Tibial nerve (tissue), 4 donors: ENCODE measurements around the gene VSIR. TPM values are rescaled to one million over a fixed set of nuclear protein-coding genes. Genes with fewer than 3 reads are reported as not detected.

Experiments used
- DNase-seq, 2 donors: peaks; one replicate each; pipeline ENCODE4 v3.0.0-alpha.2; 2019; ENCODE audit warnings: low spot score in 2 of 2
- H3K27ac ChIP-seq, 4 donors: fragments of 200-600 bp; sonication (generic) in 3 of 4; one replicate each; pipeline ENCODE4 v1.5.1; 2017 to 2019; ENCODE audit warnings: mild to moderate bottlenecking in 1 of 4
- H3K27me3 ChIP-seq, 2 donors: fragments of 200-600 bp; sonication (generic) in 1 of 2; one replicate each; pipeline versions ENCODE4 v1.5.1 to v1.6.0; 2017 to 2019
- H3K36me3 ChIP-seq, 3 donors: fragments of 200-600 bp; sonication (generic); one replicate each; pipeline ENCODE4 v1.5.1; 2018 to 2019
- H3K4me1 ChIP-seq, 4 donors: fragments of 200-600 bp; sonication (generic) in 3 of 4; one replicate each; pipeline ENCODE4 v1.5.1; 2017 to 2019
- H3K4me3 ChIP-seq, 4 donors: fragments of 200-600 bp; sonication (generic) in 3 of 4; one replicate each; pipeline ENCODE4 v1.5.1; 2017 to 2019; ENCODE audit warnings: mild to moderate bottlenecking in 1 of 4, moderate library complexity in 1 of 4
- H3K9me3 ChIP-seq, 4 donors: fragments of 200-600 bp; sonication (generic) in 3 of 4; one replicate each; pipeline ENCODE4 v1.5.1; 2017 to 2019
- EP300 ChIP-seq, 2 donors: sonication (generic); formaldehyde crosslinking; IDR thresholded peaks; one replicate each; pipeline ENCODE4 v1.6.1; 2017; ENCODE audit warnings: antibody characterized with exemption in 2 of 2, mild to moderate bottlenecking in 1 of 2
- POLR2A ChIP-seq, 2 donors: fragments of 450-650 bp; IDR thresholded peaks; one replicate each; pipeline ENCODE4 v1.6.1; 2017; ENCODE audit warnings: antibody characterized with exemption in 2 of 2, mild to moderate bottlenecking in 2 of 2, moderate library complexity in 2 of 2
- WGBS, 2 donors: methylation state at CpG; one replicate each; pipeline ENCODE4 v1.1.5; 2018; 5-methylcytosine and 5-hydroxymethylcytosine counted together
- total RNA-seq, 4 donors: library from RNA; depleted of rRNA; stranded (reverse); fragments of >200 nt; gene quantifications; one replicate each; pipeline ENCODE4 v1.1.0, GENCODE V29; 2016
- TF ChIP-seq, protein P1 (sequence below), 5 experiments: fragments of 200-600 bp in 3 of 5; fragments of 450-650 bp in 2 of 5; sonication (generic) in 3 of 5; IDR thresholded peaks; one replicate each; pipeline ENCODE4 v1.5.1; 2016 to 2019; ENCODE audit warnings: antibody characterized with exemption in 5 of 5, mild to moderate bottlenecking in 3 of 5, moderate library complexity in 2 of 5

VSIR gene
- total RNA-seq, 4 donors from 2014 or later, result 133 to 227 (median 151) TPM

DNA sequence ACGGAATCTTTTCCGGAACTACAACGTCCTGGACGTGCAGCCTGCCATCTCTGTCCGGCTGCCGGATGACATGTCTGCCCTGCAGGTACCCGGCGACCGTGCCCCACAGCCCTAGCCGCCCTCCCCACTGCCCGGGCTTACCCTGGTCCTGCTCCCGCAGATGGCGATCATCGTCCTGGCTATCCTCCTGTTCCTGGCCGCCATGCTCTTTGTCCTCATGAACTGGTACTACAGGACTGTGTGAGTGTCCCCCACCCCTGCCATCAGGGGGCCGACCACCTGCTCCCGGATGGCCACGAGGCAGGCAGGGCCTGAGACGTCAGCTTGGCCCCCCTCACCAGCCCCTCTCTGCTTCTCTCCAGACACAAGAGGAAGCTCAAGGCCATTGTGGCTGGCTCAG, 38.0 kb upstream of the VSIR start:
- Histone ChIP-seq H3K4me3 (no peak overlapping the region), H3K27ac (no peak overlapping the region), H3K4me1 (peaks cover 0 to 13% (median 5%) of the 10 kb centered on the region in 4 donors), H3K27me3 (no peaks in the 10 kb centered on the region), H3K9me3 (no peaks in the 10 kb centered on the region), H3K36me3 (peaks cover 0 to 27% (median 2%) of the 10 kb centered on the region in 3 donors)
- no peak for TF ChIP-seq POLR2A (IDR thresholded peaks at IDR 0.05)
- no peak for TF ChIP-seq EP300 (IDR thresholded peaks at IDR 0.05)
- TF ChIP-seq, protein P1, sequence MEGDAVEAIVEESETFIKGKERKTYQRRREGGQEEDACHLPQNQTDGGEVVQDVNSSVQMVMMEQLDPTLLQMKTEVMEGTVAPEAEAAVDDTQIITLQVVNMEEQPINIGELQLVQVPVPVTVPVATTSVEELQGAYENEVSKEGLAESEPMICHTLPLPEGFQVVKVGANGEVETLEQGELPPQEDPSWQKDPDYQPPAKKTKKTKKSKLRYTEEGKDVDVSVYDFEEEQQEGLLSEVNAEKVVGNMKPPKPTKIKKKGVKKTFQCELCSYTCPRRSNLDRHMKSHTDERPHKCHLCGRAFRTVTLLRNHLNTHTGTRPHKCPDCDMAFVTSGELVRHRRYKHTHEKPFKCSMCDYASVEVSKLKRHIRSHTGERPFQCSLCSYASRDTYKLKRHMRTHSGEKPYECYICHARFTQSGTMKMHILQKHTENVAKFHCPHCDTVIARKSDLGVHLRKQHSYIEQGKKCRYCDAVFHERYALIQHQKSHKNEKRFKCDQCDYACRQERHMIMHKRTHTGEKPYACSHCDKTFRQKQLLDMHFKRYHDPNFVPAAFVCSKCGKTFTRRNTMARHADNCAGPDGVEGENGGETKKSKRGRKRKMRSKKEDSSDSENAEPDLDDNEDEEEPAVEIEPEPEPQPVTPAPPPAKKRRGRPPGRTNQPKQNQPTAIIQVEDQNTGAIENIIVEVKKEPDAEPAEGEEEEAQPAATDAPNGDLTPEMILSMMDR (IDR thresholded peaks at IDR 0.05), result no peak
- DNase-seq, result no peak
- 85% methylated on average over 19 of the region's 19 CpGs for WGBS, 2 donors

DNA sequence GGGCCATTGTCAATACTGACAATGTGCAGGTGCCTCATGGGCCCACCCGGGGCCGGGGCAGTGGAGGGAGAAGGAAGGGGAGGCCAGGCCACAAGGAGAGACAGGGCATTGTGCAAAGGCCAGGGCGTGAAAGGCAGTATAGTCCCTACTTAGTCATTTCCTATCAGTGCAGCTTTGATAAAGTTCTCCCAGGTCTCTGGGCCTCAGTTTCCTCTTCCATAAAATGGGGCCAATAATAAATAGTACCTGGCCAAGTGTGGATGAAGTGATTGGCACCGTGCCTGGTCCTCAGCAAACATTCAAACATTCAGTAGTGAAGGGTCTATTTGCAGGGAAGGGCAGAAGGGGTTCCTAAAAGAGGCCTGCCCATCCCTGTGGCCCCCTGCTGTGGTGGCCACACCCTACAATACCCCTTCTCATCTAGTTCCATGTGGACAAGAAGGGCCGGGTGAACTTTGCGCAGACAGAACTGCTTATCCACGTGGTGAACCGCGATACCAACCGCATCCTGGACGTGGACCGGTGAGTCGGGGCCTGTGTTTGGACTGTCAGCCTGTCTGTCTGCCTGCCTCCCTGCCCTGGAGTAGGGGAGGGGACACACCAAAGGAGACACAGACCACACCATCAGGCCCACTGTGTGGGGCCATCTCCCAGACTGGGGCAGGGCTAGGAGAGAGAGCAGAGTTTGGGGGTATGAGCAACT, 36.9 kb upstream of the VSIR start:
- H3K9me3 ChIP-seq, result no peaks in the 10 kb centered on the region
- no peak for DNase-seq
- no peak overlapping the region for H3K27ac ChIP-seq
- peaks cover 0 to 16% (median 0%) of the 10 kb centered on the region in 3 donors for H3K36me3 ChIP-seq
- 87 to 89% methylated on average over 13 of the region's 13 CpGs for WGBS, 2 donors
- no peak for TF ChIP-seq POLR2A (IDR thresholded peaks at IDR 0.05)
- TF ChIP-seq EP300 (IDR thresholded peaks at IDR 0.05), result no peak
- TF ChIP-seq, protein P1 (IDR thresholded peaks at IDR 0.05), result no peak
- H3K4me3 ChIP-seq, result no peak overlapping the region
- H3K27me3 ChIP-seq, result no peaks in the 10 kb centered on the region
- H3K4me1 ChIP-seq, result peaks cover 0 to 19% (median 4%) of the 10 kb centered on the region in 4 donors

- Histone ChIP-seq H3K9me3 (no peaks in the 10 kb centered on the region), H3K27ac (no peak overlapping the region), H3K4me3 (no peak overlapping the region), H3K36me3 (peaks cover 0 to 10% (median 0%) of the 10 kb centered on the region in 3 donors), H3K27me3 (no peaks in the 10 kb centered on the region), H3K4me1 (peaks cover 0 to 19% (median 4%) of the 10 kb centered on the region in 4 donors)
- TF ChIP-seq, protein P1 (IDR thresholded peaks at IDR 0.05), result no peak
- TF ChIP-seq POLR2A (IDR thresholded peaks at IDR 0.05) (no peak), EP300 (IDR thresholded peaks at IDR 0.05) (no peak)
- 84 to 88% methylated on average over 25 of the region's 25 CpGs for WGBS, 2 donors
- DNase-seq, result no peak
Measured at GRCh38 chr10:71809628-71810027, 36.3 kb upstream of the VSIR start.

GRCh38 chr10:71807557-71808510, 34.5 kb upstream of the VSIR start:
- no peak overlapping the region for H3K4me3 ChIP-seq

GRCh38 chr10:71806704-71807556, 33.6 kb upstream of the VSIR start:
- Histone ChIP-seq H3K4me3 (no peak overlapping the region), H3K4me1 (peaks cover 0 to 16% (median 1%) of the 10 kb centered on the region in 4 donors), H3K9me3 (no peaks in the 10 kb centered on the region), H3K36me3 (no peaks in the 10 kb centered on the region), H3K27me3 (no peaks in the 10 kb centered on the region), H3K27ac (no peak overlapping the region)
- TF ChIP-seq EP300 (IDR thresholded peaks at IDR 0.05) (no peak), POLR2A (IDR thresholded peaks at IDR 0.05) (no peak)
- TF ChIP-seq, protein P1 (IDR thresholded peaks at IDR 0.05), result no peak
- 84 to 88% methylated on average over 16 to 21 of the region's 23 CpGs for WGBS, 2 donors
- no peak for DNase-seq

More at GRCh38 chr10:71807557-71808510, 34.5 kb upstream of the VSIR start:
- TF ChIP-seq POLR2A (IDR thresholded peaks at IDR 0.05), result no peak
- TF ChIP-seq EP300 (IDR thresholded peaks at IDR 0.05), result no peak
- Histone ChIP-seq H3K36me3 (peaks cover 0 to under 1% (median 0%) of the 10 kb centered on the region in 3 donors), H3K27ac (no peak overlapping the region), H3K4me1 (peaks cover 0 to 19% (median 4%) of the 10 kb centered on the region in 4 donors), H3K9me3 (no peaks in the 10 kb centered on the region), H3K27me3 (no peaks in the 10 kb centered on the region)
- DNase-seq, result no peak
- WGBS, 2 donors, result 90 to 93% methylated on average over 18 to 21 of the region's 21 CpGs
